Vagina (tissue), 2 donors: ENCODE measurements around the gene ARHGEF39. TPM values are rescaled to one million over a fixed set of nuclear protein-coding genes. Genes with fewer than 3 reads are reported as not detected.

Experiments
- DNase-seq, 2 donors: peaks; one replicate each; pipeline ENCODE4 v3.0.0-alpha.2; 2017; ENCODE audit errors: extremely low spot score in 2 of 2
- H3K27ac ChIP-seq: fragments of 200-600 bp; sonication (generic); one replicate; pipeline ENCODE4 v1.5.1; 2019
- H3K27me3 ChIP-seq: fragments of 200-600 bp; sonication (generic); one replicate; pipeline ENCODE4 v1.5.1; 2019
- H3K36me3 ChIP-seq, 2 donors: fragments of 200-600 bp; sonication (generic); one replicate each; pipeline ENCODE4 v1.5.1; 2017 to 2019
- H3K4me1 ChIP-seq: fragments of 200-600 bp; sonication (generic); one replicate; pipeline ENCODE4 v1.5.1; 2019
- H3K4me3 ChIP-seq, 2 donors: fragments of 200-600 bp; sonication (generic); 1 replicate in 1 of 2; 2 replicates in 1 of 2; pipeline ENCODE4 v1.5.1; 2016 to 2019
- H3K9me3 ChIP-seq: fragments of 200-600 bp; sonication (generic); one replicate; pipeline ENCODE4 v1.5.1; 2019
- POLR2A ChIP-seq, 2 donors: fragments of 450-650 bp; IDR thresholded peaks; one replicate each; pipeline ENCODE4 v1.6.1; 2017; ENCODE audit warnings: antibody characterized with exemption in 2 of 2, mild to moderate bottlenecking in 2 of 2, moderate library complexity in 2 of 2
- POLR2AphosphoS5 ChIP-seq, 2 donors: sonication (generic); formaldehyde crosslinking; IDR thresholded peaks; one replicate each; pipeline ENCODE4 v1.9.0; 2017; ENCODE audit warnings: antibody characterized with exemption in 2 of 2, mild to moderate bottlenecking in 2 of 2, low read depth in 1 of 2; ENCODE audit not compliant: insufficient read depth in 1 of 2
- intact Hi-C: fragments of 100-400 bp; cut with DNase I; formaldehyde crosslinking; loops from one replicate; pipeline ENCODE4 v1.15.1; 2023
- total RNA-seq: library from RNA; depleted of rRNA; stranded (reverse); fragments of >200 nt; gene quantifications from one replicate; pipeline ENCODE4 v1.2.3, GENCODE V29; 2016
- TF ChIP-seq, protein P1 (sequence below), 3 experiments: fragments of 450-650 bp in 2 of 3; fragments of 200-600 bp in 1 of 3; sonication (generic) in 1 of 3; IDR thresholded peaks; one replicate each; pipeline ENCODE4 v1.5.1; 2017 to 2019; ENCODE audit warnings: antibody characterized with exemption in 3 of 3, mild to moderate bottlenecking in 2 of 3, moderate library complexity in 2 of 3

The ARHGEF39 gene
- total RNA-seq, 1 donor from 2014 or later: 1.2 TPM

DNA sequence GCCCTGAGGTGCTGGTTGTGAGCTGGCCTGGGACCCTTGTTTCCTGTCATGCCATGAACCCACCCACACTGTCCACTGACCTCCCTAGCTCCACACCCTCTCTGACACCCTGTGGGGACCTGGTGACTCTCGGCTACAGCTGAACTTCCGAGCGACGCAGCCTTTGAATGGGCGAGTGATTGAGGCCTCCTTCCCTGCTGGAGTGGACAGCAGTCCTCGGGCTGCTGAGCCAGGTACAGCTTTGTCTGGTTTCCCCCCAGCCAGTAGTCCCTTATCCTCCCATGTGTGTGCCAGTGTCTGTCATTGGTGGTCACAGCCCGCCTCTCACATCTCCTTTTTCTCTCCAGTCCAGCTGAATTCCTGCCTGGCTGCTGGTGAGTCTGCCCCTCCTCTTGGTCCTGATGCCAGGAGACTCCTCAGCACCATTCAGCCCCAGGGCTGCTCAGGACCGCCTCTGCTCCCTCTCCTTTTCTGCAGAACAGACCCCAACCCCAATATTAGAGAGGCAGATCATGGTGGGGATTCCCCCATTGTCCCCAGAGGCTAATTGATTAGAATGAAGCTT is 14.9 kb upstream of the ARHGEF39 start:
- Histone ChIP-seq H3K9me3 (no peaks in the 10 kb centered on the region), H3K4me1 (peaks cover 13% of the 10 kb centered on the region), H3K36me3 (peaks cover 0 to 5% of the 10 kb centered on the region in 2 donors), H3K4me3 (no peak overlapping the region), H3K27ac (no peak overlapping the region), H3K27me3 (no peaks in the 10 kb centered on the region)
- TF ChIP-seq POLR2AphosphoS5 (IDR thresholded peaks at IDR 0.05; ENCODE audit: insufficient read depth in 1 of 2, low read depth in 1 of 2) (no peak), POLR2A (IDR thresholded peaks at IDR 0.05) (no peak)
- TF ChIP-seq, protein P1, sequence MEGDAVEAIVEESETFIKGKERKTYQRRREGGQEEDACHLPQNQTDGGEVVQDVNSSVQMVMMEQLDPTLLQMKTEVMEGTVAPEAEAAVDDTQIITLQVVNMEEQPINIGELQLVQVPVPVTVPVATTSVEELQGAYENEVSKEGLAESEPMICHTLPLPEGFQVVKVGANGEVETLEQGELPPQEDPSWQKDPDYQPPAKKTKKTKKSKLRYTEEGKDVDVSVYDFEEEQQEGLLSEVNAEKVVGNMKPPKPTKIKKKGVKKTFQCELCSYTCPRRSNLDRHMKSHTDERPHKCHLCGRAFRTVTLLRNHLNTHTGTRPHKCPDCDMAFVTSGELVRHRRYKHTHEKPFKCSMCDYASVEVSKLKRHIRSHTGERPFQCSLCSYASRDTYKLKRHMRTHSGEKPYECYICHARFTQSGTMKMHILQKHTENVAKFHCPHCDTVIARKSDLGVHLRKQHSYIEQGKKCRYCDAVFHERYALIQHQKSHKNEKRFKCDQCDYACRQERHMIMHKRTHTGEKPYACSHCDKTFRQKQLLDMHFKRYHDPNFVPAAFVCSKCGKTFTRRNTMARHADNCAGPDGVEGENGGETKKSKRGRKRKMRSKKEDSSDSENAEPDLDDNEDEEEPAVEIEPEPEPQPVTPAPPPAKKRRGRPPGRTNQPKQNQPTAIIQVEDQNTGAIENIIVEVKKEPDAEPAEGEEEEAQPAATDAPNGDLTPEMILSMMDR (IDR thresholded peaks at IDR 0.05): no peak
- no peak for DNase-seq
- intact Hi-C loops: no loop called here

DNA sequence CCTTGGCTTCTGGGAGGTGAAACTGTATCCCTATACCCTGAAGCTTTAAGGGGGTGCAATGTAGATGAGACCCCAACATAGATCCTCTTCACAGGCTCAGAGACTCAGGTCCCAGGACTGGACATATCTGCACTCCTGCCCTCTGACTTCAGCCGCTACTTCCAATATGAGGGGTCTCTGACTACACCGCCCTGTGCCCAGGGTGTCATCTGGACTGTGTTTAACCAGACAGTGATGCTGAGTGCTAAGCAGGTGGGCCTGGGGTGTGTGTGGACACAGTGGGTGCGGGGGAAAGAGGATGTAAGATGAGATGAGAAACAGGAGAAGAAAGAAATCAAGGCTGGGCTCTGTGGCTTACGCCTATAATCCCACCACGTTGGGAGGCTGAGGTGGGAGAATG is 14.1 kb upstream of the ARHGEF39 start:
- peaks cover 13% of the 10 kb centered on the region for H3K4me1 ChIP-seq
- H3K36me3 ChIP-seq: no peaks in the 10 kb centered on the region
- no peaks in the 10 kb centered on the region for H3K27me3 ChIP-seq
- TF ChIP-seq, protein P1 (IDR thresholded peaks at IDR 0.05): no peak
- no peak for TF ChIP-seq POLR2AphosphoS5 (IDR thresholded peaks at IDR 0.05; ENCODE audit: insufficient read depth in 1 of 2, low read depth in 1 of 2)
- no peak for TF ChIP-seq POLR2A (IDR thresholded peaks at IDR 0.05)
- intact Hi-C loops: no loop called here
- DNase-seq: no peak
- H3K27ac ChIP-seq: no peak overlapping the region
- no peak overlapping the region for H3K4me3 ChIP-seq
- H3K9me3 ChIP-seq: no peaks in the 10 kb centered on the region

DNA sequence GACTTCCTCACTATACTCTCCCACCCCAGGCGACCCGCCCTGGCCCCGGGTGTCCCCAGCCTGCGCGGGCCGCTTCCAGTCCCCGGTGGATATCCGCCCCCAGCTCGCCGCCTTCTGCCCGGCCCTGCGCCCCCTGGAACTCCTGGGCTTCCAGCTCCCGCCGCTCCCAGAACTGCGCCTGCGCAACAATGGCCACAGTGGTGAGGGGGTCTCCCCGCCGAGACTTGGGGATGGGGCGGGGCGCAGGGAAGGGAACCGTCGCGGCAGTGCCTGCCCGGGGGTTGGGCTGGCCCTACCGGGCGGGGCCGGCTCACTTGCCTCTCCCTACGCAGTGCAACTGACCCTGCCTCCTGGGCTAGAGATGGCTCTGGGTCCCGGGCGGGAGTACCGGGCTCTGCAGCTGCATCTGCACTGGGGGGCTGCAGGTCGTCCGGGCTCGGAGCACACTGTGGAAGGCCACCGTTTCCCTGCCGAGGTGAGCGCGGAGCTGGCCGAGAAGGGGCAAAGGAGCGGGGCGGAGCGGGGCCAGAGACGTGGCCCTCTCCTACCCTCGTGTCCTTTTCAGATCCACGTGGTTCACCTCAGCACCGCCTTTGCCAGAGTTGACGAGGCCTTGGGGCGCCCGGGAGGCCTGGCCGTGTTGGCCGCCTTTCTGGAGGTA is 10.9 kb upstream of the ARHGEF39 start:
- peaks cover 20% of the 10 kb centered on the region for H3K4me1 ChIP-seq
- no peaks in the 10 kb centered on the region for H3K9me3 ChIP-seq
- no peaks in the 10 kb centered on the region for H3K27me3 ChIP-seq
- peak overlapping the region; percentile 6 for H3K27ac ChIP-seq
- intact Hi-C loops: no loop called here
- peak overlapping the region; percentile 46 to 55 for H3K4me3 ChIP-seq
- no peak for DNase-seq
- TF ChIP-seq, protein P1 (IDR thresholded peaks at IDR 0.05): no peak
- TF ChIP-seq POLR2A (IDR thresholded peaks at IDR 0.05) (no peak), POLR2AphosphoS5 (IDR thresholded peaks at IDR 0.05; ENCODE audit: insufficient read depth in 1 of 2, low read depth in 1 of 2) (peak in 1 of 2 donors; percentile 24)
- H3K36me3 ChIP-seq: no peaks in the 10 kb centered on the region

DNA sequence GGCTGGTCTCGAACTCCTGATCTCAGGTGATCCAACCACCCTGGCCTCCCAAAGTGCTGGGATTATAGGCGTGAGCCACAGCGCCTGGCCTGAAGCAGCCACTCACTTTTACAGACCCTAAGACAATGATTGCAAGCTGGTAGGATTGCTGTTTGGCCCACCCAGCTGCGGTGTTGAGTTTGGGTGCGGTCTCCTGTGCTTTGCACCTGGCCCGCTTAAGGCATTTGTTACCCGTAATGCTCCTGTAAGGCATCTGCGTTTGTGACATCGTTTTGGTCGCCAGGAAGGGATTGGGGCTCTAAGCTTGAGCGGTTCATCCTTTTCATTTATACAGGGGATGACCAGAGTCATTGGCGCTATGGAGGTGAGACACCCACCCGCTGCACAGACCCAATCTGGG is 10.2 kb upstream of the ARHGEF39 start:
- no peak for DNase-seq
- peaks cover 20% of the 10 kb centered on the region for H3K4me1 ChIP-seq
- H3K36me3 ChIP-seq: no peaks in the 10 kb centered on the region
- no peaks in the 10 kb centered on the region for H3K9me3 ChIP-seq
- no peaks in the 10 kb centered on the region for H3K27me3 ChIP-seq
- TF ChIP-seq, protein P1 (IDR thresholded peaks at IDR 0.05): no peak
- TF ChIP-seq POLR2AphosphoS5 (IDR thresholded peaks at IDR 0.05; ENCODE audit: insufficient read depth in 1 of 2, low read depth in 1 of 2) (no peak), POLR2A (IDR thresholded peaks at IDR 0.05) (no peak)
- H3K27ac ChIP-seq: peak overlapping the region; percentile 6
- intact Hi-C loops: no loop called here
- H3K4me3 ChIP-seq: peak overlapping the region; percentile 46 to 55

DNA sequence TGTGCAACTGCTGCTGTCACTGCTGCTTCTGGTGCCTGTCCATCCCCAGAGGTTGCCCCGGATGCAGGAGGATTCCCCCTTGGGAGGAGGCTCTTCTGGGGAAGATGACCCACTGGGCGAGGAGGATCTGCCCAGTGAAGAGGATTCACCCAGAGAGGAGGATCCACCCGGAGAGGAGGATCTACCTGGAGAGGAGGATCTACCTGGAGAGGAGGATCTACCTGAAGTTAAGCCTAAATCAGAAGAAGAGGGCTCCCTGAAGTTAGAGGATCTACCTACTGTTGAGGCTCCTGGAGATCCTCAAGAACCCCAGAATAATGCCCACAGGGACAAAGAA is 9.0 kb upstream of the ARHGEF39 start:
- no peaks in the 10 kb centered on the region for H3K27me3 ChIP-seq
- H3K4me1 ChIP-seq: peaks cover 20% of the 10 kb centered on the region
- no peaks in the 10 kb centered on the region for H3K9me3 ChIP-seq
- intact Hi-C loops: no loop called here
- H3K4me3 ChIP-seq: no peak overlapping the region
- no peak overlapping the region for H3K27ac ChIP-seq
- DNase-seq: no peak
- H3K36me3 ChIP-seq: no peaks in the 10 kb centered on the region
- no peak for TF ChIP-seq POLR2AphosphoS5 (IDR thresholded peaks at IDR 0.05; ENCODE audit: insufficient read depth in 1 of 2, low read depth in 1 of 2)
- TF ChIP-seq POLR2A (IDR thresholded peaks at IDR 0.05): no peak
- TF ChIP-seq, protein P1 (IDR thresholded peaks at IDR 0.05): no peak
